ENCODE measurements around the gene HNRNPA2B1.
"Not testable (repeated sequence)": the region's sequence is repeated elsewhere in the genome, so short reads cannot be mapped to it uniquely, and the experiment has no call there.

HNRNPA2B1 gene

DNA sequence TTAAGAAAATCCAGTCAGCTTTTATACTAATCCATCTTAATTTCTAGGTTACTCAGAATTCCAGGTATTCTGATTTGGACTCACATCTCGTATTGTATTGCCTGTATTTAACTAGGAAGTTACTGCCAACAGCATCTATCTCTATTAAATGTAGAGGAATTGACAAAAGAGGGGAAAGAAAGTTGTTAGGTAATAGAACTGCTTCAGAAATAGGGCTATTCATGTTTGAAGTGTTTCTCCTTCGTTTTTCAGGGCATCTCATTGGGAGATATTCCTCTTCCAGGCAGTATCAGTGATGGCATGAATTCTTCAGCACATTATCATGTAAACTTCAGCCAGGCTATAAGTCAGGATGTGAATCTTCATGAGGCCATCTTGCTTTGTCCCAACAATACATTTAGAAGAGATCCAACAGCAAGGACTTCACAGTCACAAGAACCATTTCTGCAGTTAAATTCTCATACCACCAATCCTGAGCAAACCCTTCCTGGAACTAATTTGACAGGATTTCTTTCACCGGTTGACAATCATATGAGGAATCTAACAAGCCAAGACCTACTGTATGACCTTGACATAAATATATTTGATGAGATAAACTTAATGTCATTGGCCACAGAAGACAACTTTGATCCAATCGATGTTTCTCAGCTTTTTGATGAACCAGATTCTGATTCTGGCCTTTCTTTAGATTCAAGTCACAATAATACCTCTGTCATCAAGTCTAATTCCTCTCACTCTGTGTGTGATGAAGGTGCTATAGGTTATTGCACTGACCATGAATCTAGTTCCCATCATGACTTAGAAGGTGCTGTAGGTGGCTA, 16.1 kb downstream of the HNRNPA2B1 start:
- DNase-seq, result peak in 1 of 2 donors; percentile 51

DNA sequence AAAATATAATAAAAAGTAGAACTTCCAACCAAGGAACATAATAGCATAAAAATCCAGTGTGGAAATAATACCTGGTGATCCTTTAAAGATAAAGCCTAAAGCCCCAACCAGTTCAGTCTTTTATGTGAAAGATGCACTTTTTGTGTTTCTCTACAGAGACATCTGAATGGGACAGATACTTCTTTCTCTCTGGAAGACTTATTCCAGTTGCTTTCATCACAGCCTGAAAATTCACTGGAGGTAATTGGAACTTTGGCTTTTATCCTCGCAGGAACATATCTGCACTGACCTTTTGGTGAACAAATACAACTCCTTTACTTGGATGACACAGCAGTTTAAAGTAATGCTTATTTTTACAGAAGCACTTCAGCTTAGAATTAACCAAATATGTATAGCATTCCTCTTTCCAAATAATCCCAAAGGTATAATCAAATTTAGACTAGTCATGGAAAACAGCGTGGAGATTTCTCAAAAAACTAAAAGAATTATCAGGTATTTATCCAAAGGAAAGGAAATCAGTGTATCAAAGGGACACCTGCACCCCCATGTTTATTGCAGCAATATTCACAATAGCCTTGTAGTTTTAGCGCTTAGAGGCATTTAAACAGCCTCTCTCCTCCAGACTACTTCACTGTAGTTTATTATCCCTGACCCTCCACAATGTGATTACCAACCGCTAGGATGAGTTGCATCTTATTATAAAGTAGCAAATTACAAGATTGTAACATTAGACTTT, 16.8 kb downstream of the HNRNPA2B1 start:
- DNase-seq, result peak in 1 of 2 donors; percentile 48

DNA sequence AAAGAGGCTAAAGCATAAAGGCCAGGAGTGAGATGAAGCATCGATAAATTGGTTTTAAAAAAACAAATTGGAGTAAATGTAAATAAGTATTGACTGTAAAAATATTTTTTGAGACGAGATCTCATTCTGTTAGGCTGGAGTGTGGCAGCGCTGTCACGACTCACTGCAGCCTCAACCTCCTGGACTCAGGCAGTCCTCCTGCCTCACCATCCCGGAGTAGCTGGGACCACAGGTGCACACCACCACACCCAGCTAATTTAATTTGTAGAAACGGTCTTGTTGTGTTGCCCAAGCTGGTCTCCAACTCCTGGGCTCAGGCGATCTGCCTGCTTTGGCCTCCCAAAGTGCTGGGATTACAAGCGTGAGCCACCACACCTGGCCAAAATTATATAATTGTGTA, 17.8 kb downstream of the HNRNPA2B1 start:
- DNase-seq, result peak in 1 of 2 donors; percentile 43

DNA sequence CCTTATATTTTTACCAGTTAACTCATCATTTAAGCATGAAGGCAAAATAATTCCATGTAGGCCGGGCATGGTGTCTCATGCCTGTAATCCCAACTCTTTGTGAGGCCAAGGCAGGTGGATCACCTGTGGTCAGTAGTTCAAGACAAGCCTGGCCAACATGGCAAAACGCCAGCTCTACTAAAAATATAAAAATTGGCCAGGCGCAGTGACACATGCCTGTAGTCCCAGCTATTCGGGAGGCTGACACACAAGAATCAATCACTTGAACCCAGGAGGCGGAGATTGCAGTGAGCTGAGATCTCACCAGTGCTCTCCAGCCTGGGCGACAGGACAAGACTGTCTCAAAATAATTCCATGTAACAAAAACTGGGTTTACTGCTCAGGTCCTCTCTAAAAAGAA, 18.3 kb downstream of the HNRNPA2B1 start:
- DNase-seq, result peak in 1 of 2 donors; percentile 38

DNA sequence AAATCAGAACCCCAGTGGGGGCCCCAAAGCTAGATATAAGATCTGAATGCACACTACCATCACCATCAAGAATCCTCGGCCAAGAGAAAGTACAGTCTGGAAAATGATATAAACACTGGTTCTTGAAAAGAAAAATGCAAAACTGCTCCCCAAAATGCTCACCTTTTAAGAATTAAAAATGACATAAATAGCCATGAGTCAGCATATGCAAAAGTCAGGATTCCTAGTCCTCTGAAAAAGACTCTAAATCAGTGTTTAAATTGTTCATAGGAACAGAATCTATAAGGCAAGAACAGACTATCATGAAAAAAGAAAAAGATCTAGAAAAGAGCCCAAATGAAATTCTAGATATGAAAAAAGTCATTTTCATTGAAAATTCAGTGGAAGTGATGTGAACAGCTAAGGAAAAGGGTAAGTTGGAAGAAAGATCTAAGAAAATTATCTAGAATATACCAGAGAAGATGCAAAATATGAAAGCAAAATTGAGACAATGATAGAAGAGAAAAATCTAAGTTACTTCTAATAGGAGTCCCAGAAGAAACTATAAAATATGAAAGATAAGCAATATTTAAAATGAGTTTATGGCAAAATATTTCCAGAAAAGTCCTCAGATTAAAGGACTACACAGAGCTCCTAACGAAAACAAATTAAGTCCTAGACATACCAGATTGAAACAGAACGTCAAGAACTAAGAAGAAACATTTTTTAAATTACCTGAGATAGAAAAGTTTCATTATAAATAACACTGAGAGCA, 18.9 kb downstream of the HNRNPA2B1 start:
- no peak for DNase-seq

DNA sequence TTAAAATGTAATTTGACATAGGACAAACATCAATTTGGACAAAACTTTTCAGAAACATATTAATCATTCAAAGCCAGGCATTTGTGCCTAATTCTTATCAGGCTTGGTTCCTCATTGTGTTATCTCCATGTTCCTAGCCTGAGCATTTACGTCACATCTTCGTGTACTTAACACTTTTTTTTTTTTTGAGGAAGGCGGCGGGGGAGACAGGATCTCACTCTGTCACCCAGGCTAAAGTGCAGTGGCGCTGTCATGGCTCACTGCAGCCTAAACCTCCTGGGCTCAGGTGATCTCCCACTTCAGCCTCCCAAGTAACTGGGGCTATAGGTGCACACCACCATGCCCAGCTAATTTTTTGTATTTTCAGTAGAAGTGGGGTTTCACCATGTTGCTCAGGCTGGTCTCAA, 19.8 kb downstream of the HNRNPA2B1 start:
- no peak for DNase-seq

DNA sequence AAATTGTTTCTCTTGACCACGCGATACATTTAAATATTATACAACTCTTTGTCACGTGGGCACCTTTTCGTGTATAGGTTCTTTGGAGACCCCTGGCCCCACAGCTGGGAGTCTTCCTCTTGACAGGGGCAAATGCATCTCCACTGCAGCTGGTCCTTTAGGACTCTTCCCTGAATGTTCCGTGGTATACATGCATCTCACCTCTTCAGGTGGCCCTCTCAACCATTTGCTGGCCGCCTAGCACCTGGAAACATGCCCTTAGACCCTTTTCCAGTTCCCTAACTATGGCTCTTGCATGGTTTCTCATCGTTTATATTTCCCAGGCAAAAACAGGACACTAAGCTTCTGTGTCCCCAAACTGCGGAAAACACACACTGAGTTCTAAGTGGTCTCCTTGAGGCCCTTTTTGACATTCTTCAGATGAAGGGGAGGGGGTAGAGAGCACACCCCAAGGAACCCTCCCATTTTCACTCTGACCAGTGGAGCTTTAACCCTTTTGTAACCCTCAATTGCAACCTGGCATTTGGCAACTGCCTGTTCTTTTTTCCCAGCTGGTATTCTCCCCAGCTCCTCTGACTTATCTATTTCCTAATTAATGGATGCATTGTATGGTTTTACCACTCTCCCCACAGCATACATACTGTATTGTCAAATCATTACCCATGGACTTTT, 20.6 kb downstream of the HNRNPA2B1 start:
- peak in 1 of 2 donors; percentile 25 for DNase-seq

DNA sequence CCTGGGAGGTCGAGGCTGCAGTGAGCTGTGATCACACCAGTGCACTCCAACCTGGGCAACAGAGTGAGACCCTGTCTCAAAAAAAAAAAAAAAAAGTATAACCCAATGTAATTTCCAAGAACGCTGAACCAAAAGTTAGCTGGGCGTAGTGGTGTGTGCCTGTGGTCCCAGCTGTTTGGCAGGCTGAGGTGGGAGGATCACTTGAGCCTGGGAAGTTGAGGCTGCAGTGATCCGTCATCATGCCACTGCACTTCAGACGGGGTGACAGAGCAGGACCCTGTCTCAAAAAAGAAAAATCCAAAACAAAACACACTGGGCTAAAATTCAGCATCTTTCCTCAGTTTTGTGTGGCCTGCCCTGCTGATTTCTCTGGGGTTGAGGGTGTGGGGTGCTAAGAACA, 21.1 kb downstream of the HNRNPA2B1 start:
- no peak for DNase-seq

DNA sequence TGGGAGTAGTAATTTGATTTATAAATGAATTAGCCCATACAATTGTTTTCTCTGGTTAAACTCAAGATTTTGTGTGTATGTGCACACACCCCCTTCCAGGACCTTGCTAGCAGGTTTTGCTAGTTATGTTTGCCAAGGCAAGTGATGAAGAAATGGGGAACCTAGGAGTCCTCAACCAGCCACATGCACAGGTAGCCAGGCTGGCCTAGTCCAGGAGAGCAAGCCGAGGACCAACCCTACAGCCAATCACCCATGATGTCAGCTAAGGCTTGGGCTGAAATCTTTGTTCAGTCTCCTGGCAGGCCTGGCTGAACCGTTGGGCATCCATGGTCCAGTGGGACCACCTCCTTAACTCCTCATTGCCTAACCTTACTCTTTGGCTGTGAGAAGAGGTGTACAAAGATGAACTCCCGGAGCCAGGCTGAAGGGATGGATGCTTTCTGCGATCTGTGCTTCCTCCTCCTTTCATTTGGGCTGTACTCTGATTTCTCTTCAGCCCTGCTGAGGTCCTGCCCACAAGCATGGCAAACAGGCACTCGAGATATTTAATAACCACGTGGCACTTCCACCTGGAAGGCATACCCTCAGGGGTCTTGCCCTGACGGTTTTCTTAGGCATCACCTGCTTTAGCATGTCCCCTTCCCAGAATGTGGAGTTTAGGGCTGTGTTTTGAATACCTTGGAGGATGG, 22.1 kb downstream of the HNRNPA2B1 start:
- DNase-seq, result peak in 1 of 2 donors; percentile 24

DNA sequence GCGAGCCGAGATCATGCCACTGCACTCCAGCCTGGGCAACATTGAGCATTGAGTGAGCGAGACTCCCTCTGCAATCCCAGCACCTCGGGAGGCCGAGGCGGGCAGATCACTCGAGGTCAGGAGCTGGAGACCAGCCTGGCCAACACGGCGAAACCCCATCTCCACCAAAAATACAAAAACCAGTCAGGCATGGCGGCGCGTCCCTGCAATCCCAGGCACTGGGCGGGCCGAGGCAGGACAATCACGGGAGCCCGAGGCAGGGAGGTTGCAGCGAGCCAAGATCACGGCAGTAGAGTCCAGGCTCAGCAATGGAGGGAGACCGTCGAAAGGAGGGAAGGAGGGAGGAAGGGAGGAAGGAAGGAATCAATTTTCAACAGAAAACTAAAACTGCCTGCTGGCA, 23.3 kb downstream of the HNRNPA2B1 start:
- DNase-seq, result not testable (repeated sequence)

DNA sequence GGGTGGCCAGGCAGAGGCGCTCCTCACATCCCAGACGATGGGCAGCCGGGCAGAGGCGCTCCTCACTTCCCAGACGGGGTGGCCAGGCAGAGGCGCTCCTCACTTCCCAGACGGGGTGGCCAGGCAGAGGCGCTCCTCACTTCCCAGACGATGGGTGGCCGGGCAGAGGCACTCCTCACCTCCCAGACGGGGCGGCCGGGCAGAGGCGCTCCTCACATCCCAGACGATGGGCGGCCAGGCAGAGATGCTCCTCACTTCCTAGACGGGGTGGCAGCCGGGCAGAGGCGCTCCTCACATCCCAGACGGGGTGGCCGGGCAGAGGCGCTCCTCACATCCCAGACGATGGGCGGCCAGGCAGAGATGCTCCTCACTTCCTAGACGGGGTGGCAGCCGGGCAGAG, 23.9 kb downstream of the HNRNPA2B1 start:
- DNase-seq, result not testable (repeated sequence)

DNA sequence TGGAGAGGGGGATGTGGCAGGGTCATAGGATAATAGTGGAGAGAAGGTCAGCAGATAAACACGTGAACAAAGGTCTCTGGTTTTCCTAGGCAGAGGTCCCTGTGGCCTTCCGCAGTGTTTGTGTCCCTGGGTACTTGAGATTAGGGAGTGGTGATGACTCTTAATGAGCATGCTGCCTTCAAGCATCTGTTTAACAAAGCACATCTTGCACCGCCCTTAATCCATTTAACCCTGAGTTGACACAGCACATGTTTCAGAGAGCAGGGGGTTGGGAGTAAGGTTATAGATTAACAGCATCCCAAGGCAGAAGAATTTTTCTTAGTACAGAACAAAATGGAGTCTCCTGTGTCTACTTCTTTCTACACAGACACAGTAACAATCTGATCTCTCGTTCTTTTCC, 24.6 kb downstream of the HNRNPA2B1 start:
- DNase-seq, result not testable (repeated sequence)

DNA sequence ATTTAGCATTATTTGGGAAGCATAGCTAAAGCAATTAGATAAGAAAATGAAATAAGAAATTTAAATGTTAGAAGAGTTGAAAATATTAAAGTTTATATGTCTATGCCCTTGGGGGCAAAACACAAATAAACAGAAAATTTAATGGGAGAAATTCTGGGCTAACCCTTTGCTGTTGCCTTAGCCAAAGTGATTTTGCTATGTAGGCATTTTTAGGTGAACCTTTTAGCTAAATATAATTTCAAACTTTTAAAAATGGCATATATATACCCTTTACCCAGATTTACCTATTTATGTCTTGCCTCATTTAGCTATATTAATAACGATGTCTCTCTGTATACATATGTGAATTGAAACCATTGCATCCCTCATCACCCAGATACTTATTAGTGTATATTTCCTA, 28.5 kb downstream of the HNRNPA2B1 start:
- DNase-seq, result no peak

DNA sequence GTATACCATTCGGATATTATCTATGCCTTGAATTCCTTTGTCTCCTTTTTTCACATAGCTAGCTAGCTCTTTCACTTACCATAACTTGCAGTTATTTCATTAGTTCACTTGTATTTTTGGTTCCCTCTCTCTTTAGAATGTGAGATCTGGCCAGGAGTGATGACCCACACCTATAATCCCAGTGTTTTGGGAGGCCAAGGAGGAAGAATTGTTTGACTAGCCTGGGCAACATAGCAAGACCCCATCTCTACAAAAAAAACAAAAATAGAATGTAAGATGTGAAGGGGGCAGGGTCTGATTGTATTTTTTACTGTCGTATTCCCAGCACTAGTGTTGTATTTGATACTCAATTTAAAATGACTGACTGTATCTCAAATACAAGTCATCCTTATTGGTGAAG, 28.9 kb downstream of the HNRNPA2B1 start:
- DNase-seq, result no peak

DNA sequence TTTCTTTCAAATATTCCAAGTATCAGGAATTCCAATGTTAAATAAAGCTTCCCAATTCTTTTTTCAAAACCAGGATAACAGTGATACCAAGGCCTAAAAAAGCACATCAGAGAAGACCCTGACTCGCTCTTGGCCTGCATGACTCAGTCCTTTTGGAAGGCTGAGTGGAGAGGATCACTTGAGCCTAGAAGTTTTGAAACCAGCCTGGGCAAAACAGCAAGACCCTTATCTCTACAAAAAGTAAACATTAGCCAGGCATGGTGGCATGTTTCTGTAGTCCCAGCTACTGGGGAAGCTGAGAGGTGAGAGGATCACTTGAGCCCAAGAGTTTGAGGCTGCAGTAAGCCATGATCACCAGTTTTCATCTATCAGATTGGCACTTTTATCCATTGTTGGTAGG, 29.9 kb downstream of the HNRNPA2B1 start:
- no peak for DNase-seq

DNA sequence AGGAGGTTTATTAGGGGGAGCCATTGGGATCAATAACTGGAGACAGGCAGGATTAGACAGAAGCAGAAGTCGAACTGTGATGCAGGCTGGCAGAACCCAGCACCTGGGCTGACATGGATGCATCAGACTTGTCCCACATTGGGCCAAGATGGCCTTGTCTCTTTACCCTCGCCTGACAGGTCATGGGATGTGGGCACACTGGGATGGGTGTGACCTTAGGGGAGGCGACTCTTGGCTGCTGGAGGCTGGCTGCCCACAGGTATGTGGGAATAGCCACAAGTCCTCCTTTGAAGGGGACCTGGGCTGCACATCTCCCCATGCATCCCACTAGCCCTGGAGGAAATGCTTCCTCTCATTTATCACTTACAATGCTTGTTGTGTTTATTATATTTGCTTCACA, 31.3 kb downstream of the HNRNPA2B1 start:
- DNase-seq, result no peak

DNA sequence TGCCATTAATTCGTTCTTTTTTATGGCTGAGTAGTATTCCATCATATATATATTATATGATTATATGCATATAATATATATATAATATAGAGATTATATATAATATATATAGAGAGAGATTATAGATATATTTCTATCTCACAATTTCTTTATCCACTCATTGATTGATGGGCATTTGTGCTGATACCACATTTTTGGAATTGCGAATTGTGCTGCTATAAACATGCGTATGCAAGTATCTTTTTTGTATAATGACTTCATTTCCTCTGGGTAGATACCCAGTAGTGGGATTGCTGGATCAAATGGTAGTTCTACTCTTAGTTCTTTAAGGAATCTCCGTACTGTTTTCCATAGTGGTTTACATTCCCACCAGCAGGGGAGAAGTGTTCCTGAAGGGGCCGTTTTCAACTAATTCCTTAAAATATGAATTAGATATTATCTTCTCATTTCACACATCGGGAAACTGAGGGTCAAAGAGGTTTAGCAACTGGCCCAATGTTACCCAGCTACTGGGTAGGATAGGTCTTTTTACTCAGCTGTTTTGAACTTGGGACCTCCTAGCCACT, 32.0 kb downstream of the HNRNPA2B1 start:
- no peak for DNase-seq

DNA sequence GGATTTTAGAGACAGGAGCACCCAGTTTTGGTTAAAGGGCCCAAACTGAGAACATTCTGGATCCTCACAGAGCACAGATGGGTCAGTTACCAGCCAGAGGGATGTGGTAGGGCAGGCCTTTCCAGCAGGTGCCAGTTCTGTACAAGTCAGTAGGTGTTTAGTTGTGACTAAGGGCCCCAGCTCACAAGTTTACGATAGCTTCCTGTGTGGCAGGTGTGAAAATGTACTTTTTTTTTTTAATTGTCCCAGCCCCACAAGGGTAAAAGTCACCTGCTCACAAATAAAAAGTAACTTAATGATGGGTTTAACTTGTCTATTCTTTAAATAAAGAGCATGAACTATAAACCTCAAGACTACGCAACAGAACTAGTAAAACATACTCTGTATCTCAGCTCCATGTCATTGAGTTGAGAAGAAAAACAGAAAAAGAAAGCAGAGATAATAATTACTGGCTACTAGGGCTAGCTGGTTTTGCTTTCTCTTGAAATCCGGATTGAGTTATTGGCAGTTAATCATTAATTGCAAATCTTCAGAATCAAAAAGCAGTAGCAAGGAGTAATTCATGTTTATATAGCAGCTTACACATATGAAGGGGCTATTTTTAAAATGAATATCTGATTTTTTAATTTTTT, 33.1 kb downstream of the HNRNPA2B1 start:
- peak; percentile 35 to 70 for DNase-seq

DNA sequence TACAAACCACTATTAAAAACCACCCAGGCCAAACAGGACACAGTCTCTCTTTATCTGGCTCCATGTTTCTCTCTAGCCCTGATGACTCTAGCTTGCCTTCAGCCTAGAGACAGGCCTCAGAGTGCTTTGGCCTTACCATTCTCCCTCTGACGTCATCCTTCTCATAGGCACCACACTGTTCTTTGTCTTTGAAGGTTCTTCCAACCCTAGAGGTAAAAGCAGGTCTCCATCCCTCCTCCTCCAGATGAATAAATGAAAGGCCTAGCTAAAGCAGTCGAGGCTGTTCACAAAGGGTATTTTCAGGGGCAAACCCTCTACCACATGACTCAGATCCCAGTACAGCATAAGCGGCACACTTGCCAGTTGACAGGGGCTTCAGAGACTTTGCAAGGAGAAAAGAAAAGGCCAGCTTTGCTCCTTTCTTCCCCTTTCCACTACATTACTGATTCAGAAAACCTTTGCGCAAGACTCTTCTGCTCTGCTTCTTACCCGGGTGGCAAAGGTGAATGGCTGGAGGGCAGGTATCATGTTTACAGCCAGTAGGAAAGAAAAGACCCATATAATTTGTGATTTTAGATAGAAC, 33.8 kb downstream of the HNRNPA2B1 start:
- DNase-seq, result peak in 1 of 2 donors; percentile 35

DNA sequence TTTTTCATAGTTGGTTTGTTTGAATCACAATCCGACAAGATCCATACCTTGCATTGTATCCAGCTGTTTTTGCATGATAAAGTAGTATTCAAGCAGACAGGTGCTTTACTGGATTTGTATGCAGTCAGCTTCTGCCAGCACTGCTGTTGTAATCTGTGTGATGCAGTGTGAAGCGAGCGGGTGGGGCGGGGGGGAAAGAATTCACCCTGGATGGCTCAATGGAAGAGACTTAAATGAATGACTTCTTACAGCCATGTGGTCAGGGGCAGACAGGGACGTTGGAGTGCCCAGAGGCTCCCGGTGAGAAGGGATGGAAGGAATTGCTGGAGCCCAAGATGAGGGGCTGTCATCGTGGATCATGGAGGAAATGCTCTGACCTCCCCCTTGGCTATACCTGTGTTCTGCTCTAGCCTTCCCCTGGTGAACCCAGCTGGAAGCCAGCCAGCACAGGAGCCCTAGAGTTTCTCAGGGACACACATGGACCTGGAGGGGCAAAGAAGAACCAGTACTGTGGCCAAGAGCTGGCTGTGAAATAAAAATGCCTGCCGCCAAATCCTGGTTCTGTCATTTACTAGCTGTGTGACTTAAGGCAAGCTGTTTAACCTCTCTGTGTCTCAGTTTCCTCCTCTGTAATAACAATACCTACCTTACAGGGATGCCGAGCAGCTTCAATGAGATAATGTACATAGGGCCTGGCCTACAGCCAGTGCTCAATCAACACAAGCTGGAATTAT, 34.4 kb downstream of the HNRNPA2B1 start:
- DNase-seq, result no peak
